GM23338 (cell line): ENCODE results near the gene SCNN1B. TPM values are rescaled to one million over a fixed set of nuclear protein-coding genes. Genes with fewer than 3 reads are reported as not detected.

Source experiments
- ATAC-seq: fragments of 200-7000 bp; cut with Tn5 transposase; 3 replicates; pipeline ENCODE4 v1.9.1; 2020
- DNase-seq: peaks from one replicate; pipeline ENCODE4 v3.0.0-alpha.2; 2015; ENCODE audit warnings: low spot score
- H2AFZ ChIP-seq: fragments of 200-600 bp; sonication (generic); 2 replicates; pipeline ENCODE4 v1.8.0; 2016; ENCODE audit warnings: antibody characterized with exemption, mild to moderate bottlenecking, moderate library complexity
- H3F3A ChIP-seq: fragments of 200-600 bp; sonication (generic); replicated peaks from 2 replicates; pipeline ENCODE4 v1.8.0; 2017; ENCODE audit warnings: antibody characterized with exemption, mixed run types, low read depth
- H3K27ac ChIP-seq: fragments of 200-600 bp; sonication (generic); 2 replicates; pipeline ENCODE4 v1.6.1; 2016; ENCODE audit warnings: low read depth
- H3K27me3 ChIP-seq: fragments of 200-600 bp; sonication (generic); 2 replicates; pipeline ENCODE4 v1.8.0; 2016; ENCODE audit warnings: mild to moderate bottlenecking, mixed run types, moderate library complexity; ENCODE audit not compliant: insufficient read depth
- H3K36me3 ChIP-seq: fragments of 200-600 bp; sonication (generic); 2 replicates; pipeline ENCODE4 v1.8.0; 2016; ENCODE audit warnings: mild to moderate bottlenecking; ENCODE audit not compliant: insufficient read depth
- H3K4me1 ChIP-seq: fragments of 200-600 bp; sonication (generic); 2 replicates; pipeline ENCODE4 v1.8.0; 2016; ENCODE audit warnings: mild to moderate bottlenecking, moderate library complexity; ENCODE audit not compliant: insufficient read depth
- H3K4me2 ChIP-seq: fragments of 200-600 bp; sonication (generic); 2 replicates; pipeline ENCODE4 v1.7.1; 2017; ENCODE audit warnings: mixed run types
- H3K4me3 ChIP-seq: fragments of 200-600 bp; sonication (generic); 2 replicates; pipeline ENCODE4 v1.6.1; 2016; ENCODE audit warnings: mixed run types
- H3K79me2 ChIP-seq: fragments of 200-600 bp; sonication (generic); replicated peaks from 2 replicates; pipeline ENCODE4 v1.8.0; 2017; ENCODE audit warnings: mild to moderate bottlenecking; ENCODE audit not compliant: insufficient read depth
- H3K9me2 ChIP-seq: fragments of 200-600 bp; sonication (generic); 2 replicates; pipeline ENCODE4 v1.8.0; 2017; ENCODE audit not compliant: insufficient read depth
- H4K20me1 ChIP-seq: fragments of 200-600 bp; sonication (generic); replicated peaks from 2 replicates; pipeline ENCODE4 v1.8.0; 2017; ENCODE audit warnings: mild to moderate bottlenecking; ENCODE audit not compliant: insufficient read depth
- H3K27ac Mint-ChIP-seq: 2 replicates; pipeline ENCODE4 v1.8.0; 2020; ENCODE audit warnings: inconsistent platforms, mild to moderate bottlenecking, moderate library complexity, mixed read lengths
- H3K27me3 Mint-ChIP-seq: 3 replicates; pipeline ENCODE4 v1.8.0; 2022; ENCODE audit warnings: low read depth, mild to moderate bottlenecking, moderate library complexity, mixed read lengths, inconsistent platforms; ENCODE audit not compliant: insufficient read depth, poor library complexity
- H3K36me3 Mint-ChIP-seq: 3 replicates; pipeline ENCODE4 v1.8.0; 2021; ENCODE audit warnings: low read depth, mild to moderate bottlenecking, inconsistent platforms, moderate library complexity, mixed read lengths
- H3K4me1 Mint-ChIP-seq: 3 replicates; pipeline ENCODE4 v1.8.0; 2020; ENCODE audit warnings: mild to moderate bottlenecking, inconsistent platforms, mixed read lengths
- H3K4me3 Mint-ChIP-seq: 3 replicates; pipeline ENCODE4 v1.8.0; 2021; ENCODE audit warnings: moderate library complexity, mild to moderate bottlenecking, inconsistent platforms, mixed read lengths
- H3K9me3 Mint-ChIP-seq: 3 replicates; pipeline ENCODE4 v1.8.0; 2020; ENCODE audit warnings: moderate library complexity, mild to moderate bottlenecking, inconsistent platforms, mixed read lengths
- ETS1 ChIP-seq: IDR thresholded peaks from 2 replicates; pipeline ENCODE4 v1.6.1; 2016; ENCODE audit warnings: antibody characterized with exemption
- POLR2AphosphoS5 ChIP-seq: IDR thresholded peaks from 2 replicates; pipeline ENCODE4 v1.6.1; 2016; ENCODE audit warnings: antibody characterized with exemption, low read depth
- STAT1 ChIP-seq: IDR thresholded peaks from one replicate; pipeline ENCODE4 v1.6.1; 2016; ENCODE audit warnings: antibody characterized with exemption; ENCODE audit not compliant: unreplicated experiment
- ZNF331 ChIP-seq: fragments of 250-450 bp; sonication (Bioruptor Pico); IDR thresholded peaks from 2 replicates; pipeline ENCODE4 v1.5.0; 2020; ENCODE audit warnings: low read depth, mild to moderate bottlenecking, moderate library complexity
- ZNF462 ChIP-seq: fragments of 250-450 bp; sonication (Bioruptor Pico); IDR thresholded peaks from 2 replicates; pipeline ENCODE4 v1.5.0; 2020; ENCODE audit warnings: mild to moderate bottlenecking, moderate library complexity
- polyA plus RNA-seq: library from polyadenylated mRNA; unstranded; fragments of >200 nt; fragmentation: Nextera tagmentation; extraction: Ambion mirVana; gene quantifications from 2 replicates; pipeline ENCODE4 v1.2.1, GENCODE V29; 2016
- total RNA-seq: library from RNA; depleted of rRNA; stranded (reverse); fragments of >200 nt; shearing (Covaris generic); gene quantifications from 2 replicates; pipeline ENCODE4 v1.2.3, GENCODE V29; 2014

The SCNN1B gene
- total and polyA plus RNA-seq, 2 experiments from 2014 or later = 0.78 to 1.1 TPM

GRCh38 chr16:23306199-23307100 is 4.3 kb downstream of the SCNN1B start:
- H3K9me3 Mint-ChIP-seq = no peaks in the 10 kb centered on the region; the same call in 2 of the 3 replicates
- TF ChIP-seq STAT1 = no peak
- TF ChIP-seq ZNF331 = no peak
- no peak for TF ChIP-seq ZNF462 (CRISPR knock-in tag)
- TF ChIP-seq ETS1 = no peak
- TF ChIP-seq POLR2AphosphoS5 = no peak
- Histone ChIP-seq H3K4me2 (no peak overlapping the region), H3K4me3 (no peak overlapping the region), H3K79me2 (no peaks in the 10 kb centered on the region), H3K9me2 (no peaks in the 10 kb centered on the region), H3K4me1 (peaks cover 2% of the 10 kb centered on the region; the same call in 1 of the 2 replicates), H4K20me1 (no peaks in the 10 kb centered on the region), H3K27me3 (peaks cover 25% of the 10 kb centered on the region), H2AFZ (no peak overlapping the region), H3F3A (no peaks in the 10 kb centered on the region), H3K36me3 (no peaks in the 10 kb centered on the region), H3K27ac (no peak overlapping the region)
- H3K36me3 Mint-ChIP-seq = no peaks in the 10 kb centered on the region; the same call in 2 of the 3 replicates
- H3K27ac Mint-ChIP-seq = no peak overlapping the region
- DNase-seq = no peak
- H3K4me1 Mint-ChIP-seq = peaks cover 8% of the 10 kb centered on the region
- H3K27me3 Mint-ChIP-seq = peaks cover 20% of the 10 kb centered on the region
- no peak for ATAC-seq
- no peak overlapping the region for H3K4me3 Mint-ChIP-seq
